ENCODE measurements around the gene TEX9.

Gene TEX9

DNA sequence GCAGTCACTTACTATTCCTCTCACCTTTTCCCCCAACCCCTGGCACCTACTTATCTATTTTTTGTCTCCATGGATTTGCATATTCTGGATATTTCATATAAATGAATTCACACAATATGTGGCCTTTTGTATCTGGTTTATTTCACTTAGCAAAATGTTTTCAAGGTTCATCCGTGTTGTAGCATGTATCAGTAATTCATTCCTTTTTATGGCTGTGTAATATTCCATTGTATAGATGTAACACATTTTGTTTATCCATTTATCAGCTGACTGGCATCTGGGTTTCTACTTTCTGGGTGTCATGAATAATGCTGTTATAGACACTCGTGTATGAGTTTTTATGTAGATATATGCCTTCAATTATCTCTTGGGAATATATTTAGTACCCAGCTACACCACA is 93.9 kb downstream of the TEX9 start:
- H3K18ac ChIP-seq (ENCODE audit: low read depth in 1 of 2, low read length in 2 of 2), result no peak overlapping the region
- H2AK5ac ChIP-seq (ENCODE audit: low read length, severe bottlenecking), result no peak overlapping the region
- no peak overlapping the region for H2BK12ac ChIP-seq (ENCODE audit: low read length in 2 of 2)
- no peak overlapping the region for H2BK15ac ChIP-seq (ENCODE audit: low read depth, poor library complexity, severe bottlenecking)
- no peak overlapping the region for H3K27ac ChIP-seq (ENCODE audit: low read length, poor library complexity, severe bottlenecking)
- no peak overlapping the region for H3K23ac ChIP-seq (ENCODE audit: low read length in 2 of 2)
- no peak overlapping the region for H3K4ac ChIP-seq (ENCODE audit: low read depth in 1 of 2, low read length in 2 of 2)
- WGBS, result no CpG with 5 or more reads among the region's 2 CpGs
- no peaks in the 10 kb centered on the region for H3K9me3 ChIP-seq (ENCODE audit: control insufficient read depth, low read length)
- H3K9ac ChIP-seq (ENCODE audit: low read length), result no peak overlapping the region
- peaks cover 0 to 4% of the 10 kb centered on the region in 2 experiments for H3K36me3 ChIP-seq (ENCODE audit: control insufficient read depth in 1 of 2, insufficient read depth in 2 of 2, low read depth in 1 of 2, low read length in 2 of 2)
- no peak overlapping the region for H2BK120ac ChIP-seq (ENCODE audit: low read depth, low read length)
- H3K4me2 ChIP-seq (ENCODE audit: low read length, poor library complexity, severe bottlenecking), result no peak overlapping the region
- no peaks in the 10 kb centered on the region for H3K27me3 ChIP-seq (ENCODE audit: control insufficient read depth in 1 of 2, insufficient read depth in 1 of 2, low read length in 2 of 2)
- H4K91ac ChIP-seq (ENCODE audit: low read length), result no peak overlapping the region
- H2BK5ac ChIP-seq (ENCODE audit: low read depth, low read length, poor library complexity, severe bottlenecking), result no peak overlapping the region
- H3K4me3 ChIP-seq (ENCODE audit: insufficient read depth in 1 of 2, low read depth in 1 of 2, low read length in 2 of 2), result no peak overlapping the region
- H4K8ac ChIP-seq (ENCODE audit: low read length), result no peak overlapping the region
- no peaks in the 10 kb centered on the region for H3K4me1 ChIP-seq (ENCODE audit: control insufficient read depth, insufficient read depth, low read depth, low read length)
- H3K14ac ChIP-seq (ENCODE audit: low read length in 2 of 2), result no peak overlapping the region
- no peak overlapping the region for H2AFZ ChIP-seq (ENCODE audit: low read depth, low read length)
- DNase-seq, result no peak
- H3K79me1 ChIP-seq (replicated peaks; ENCODE audit: low read length, poor library complexity, severe bottlenecking), result no peaks in the 10 kb centered on the region

DNA sequence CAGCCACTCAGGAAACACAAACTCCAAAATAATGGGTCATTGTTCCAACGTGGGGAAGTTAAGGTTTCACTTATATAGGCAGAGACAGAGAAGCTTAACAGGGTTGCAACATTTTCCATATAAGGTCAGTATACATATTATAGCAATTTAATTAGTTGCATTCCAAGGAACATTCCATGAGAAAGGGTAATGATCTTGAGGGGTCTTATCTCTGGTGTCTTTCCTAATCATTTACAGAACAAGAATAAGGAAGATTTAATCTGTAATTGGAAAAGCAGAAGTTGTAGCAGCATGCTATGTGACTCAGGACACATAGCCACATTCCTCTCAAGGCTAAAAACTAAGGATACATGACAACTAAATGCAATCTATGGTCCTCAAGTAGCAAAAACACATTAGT is 94.8 kb downstream of the TEX9 start:
- Histone ChIP-seq H3K79me1 (replicated peaks; ENCODE audit: low read length, poor library complexity, severe bottlenecking) (no peaks in the 10 kb centered on the region), H2AK5ac (ENCODE audit: low read length, severe bottlenecking) (no peak overlapping the region), H2BK120ac (ENCODE audit: low read depth, low read length) (no peak overlapping the region), H3K4me1 (ENCODE audit: control insufficient read depth, insufficient read depth, low read depth, low read length) (no peaks in the 10 kb centered on the region), H4K91ac (ENCODE audit: low read length) (no peak overlapping the region), H3K4me2 (ENCODE audit: low read length, poor library complexity, severe bottlenecking) (no peak overlapping the region), H3K27me3 (ENCODE audit: control insufficient read depth in 1 of 2, insufficient read depth in 1 of 2, low read length in 2 of 2) (no peaks in the 10 kb centered on the region), H3K23ac (ENCODE audit: low read length in 2 of 2) (no peak overlapping the region), H2BK15ac (ENCODE audit: low read depth, poor library complexity, severe bottlenecking) (no peak overlapping the region), H2BK12ac (ENCODE audit: low read length in 2 of 2) (no peak overlapping the region), H3K18ac (ENCODE audit: low read depth in 1 of 2, low read length in 2 of 2) (no peak overlapping the region), H2BK5ac (ENCODE audit: low read depth, low read length, poor library complexity, severe bottlenecking) (no peak overlapping the region), H3K4ac (ENCODE audit: low read depth in 1 of 2, low read length in 2 of 2) (no peak overlapping the region), H3K9ac (ENCODE audit: low read length) (no peak overlapping the region), H3K36me3 (ENCODE audit: control insufficient read depth in 1 of 2, insufficient read depth in 2 of 2, low read depth in 1 of 2, low read length in 2 of 2) (peaks cover 0 to 4% of the 10 kb centered on the region in 2 experiments), H3K14ac (ENCODE audit: low read length in 2 of 2) (no peak overlapping the region), H4K8ac (ENCODE audit: low read length) (no peak overlapping the region), H3K27ac (ENCODE audit: low read length, poor library complexity, severe bottlenecking) (no peak overlapping the region), H2AFZ (ENCODE audit: low read depth, low read length) (no peak overlapping the region), H3K4me3 (ENCODE audit: insufficient read depth in 1 of 2, low read depth in 1 of 2, low read length in 2 of 2) (no peak overlapping the region), H3K9me3 (ENCODE audit: control insufficient read depth, low read length) (no peaks in the 10 kb centered on the region)
- no CpG with 5 or more reads among the region's 1 CpG for WGBS
- DNase-seq, result peak; percentile 8

DNA sequence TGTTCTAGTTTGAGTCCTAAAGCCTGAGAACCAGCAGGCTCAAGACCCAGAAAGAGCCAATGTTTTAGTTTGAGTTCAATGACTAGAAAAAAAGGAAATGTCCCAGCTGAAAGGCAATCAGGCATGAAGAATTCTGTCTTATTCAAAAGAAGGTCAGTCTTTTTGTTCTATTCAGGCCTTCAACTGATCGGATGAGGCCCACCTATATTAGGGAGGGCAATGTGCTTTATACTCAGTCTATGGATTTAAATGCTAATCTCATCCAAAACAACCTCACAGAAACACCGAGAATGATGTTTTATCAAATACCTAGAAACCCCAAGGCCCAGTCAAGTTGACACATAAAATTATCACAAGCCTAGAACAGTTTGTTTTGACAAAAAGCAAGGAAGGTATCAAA is 95.7 kb downstream of the TEX9 start:
- H2AFZ ChIP-seq (ENCODE audit: low read depth, low read length), result no peak overlapping the region
- no peak overlapping the region for H3K9ac ChIP-seq (ENCODE audit: low read length)
- H3K79me1 ChIP-seq (replicated peaks; ENCODE audit: low read length, poor library complexity, severe bottlenecking), result no peaks in the 10 kb centered on the region
- no peak for DNase-seq
- no peak overlapping the region for H4K8ac ChIP-seq (ENCODE audit: low read length)
- WGBS, result 100% methylated on average over 2 of the region's 2 CpGs
- H2BK120ac ChIP-seq (ENCODE audit: low read depth, low read length), result no peak overlapping the region
- no peak overlapping the region for H3K23ac ChIP-seq (ENCODE audit: low read length in 2 of 2)
- no peak overlapping the region for H3K14ac ChIP-seq (ENCODE audit: low read length in 2 of 2)
- H3K9me3 ChIP-seq (ENCODE audit: control insufficient read depth, low read length), result no peaks in the 10 kb centered on the region
- H2AK5ac ChIP-seq (ENCODE audit: low read length, severe bottlenecking), result no peak overlapping the region
- H3K27ac ChIP-seq (ENCODE audit: low read length, poor library complexity, severe bottlenecking), result no peak overlapping the region
- no peak overlapping the region for H2BK5ac ChIP-seq (ENCODE audit: low read depth, low read length, poor library complexity, severe bottlenecking)
- H3K18ac ChIP-seq (ENCODE audit: low read depth in 1 of 2, low read length in 2 of 2), result no peak overlapping the region
- no peak overlapping the region for H3K4me3 ChIP-seq (ENCODE audit: insufficient read depth in 1 of 2, low read depth in 1 of 2, low read length in 2 of 2)
- no peak overlapping the region for H3K4ac ChIP-seq (ENCODE audit: low read depth in 1 of 2, low read length in 2 of 2)
- no peaks in the 10 kb centered on the region for H3K27me3 ChIP-seq (ENCODE audit: control insufficient read depth in 1 of 2, insufficient read depth in 1 of 2, low read length in 2 of 2)
- H3K36me3 ChIP-seq (ENCODE audit: control insufficient read depth in 1 of 2, insufficient read depth in 2 of 2, low read depth in 1 of 2, low read length in 2 of 2), result peaks cover 0 to 4% of the 10 kb centered on the region in 2 experiments
- H3K4me2 ChIP-seq (ENCODE audit: low read length, poor library complexity, severe bottlenecking), result no peak overlapping the region
- H2BK12ac ChIP-seq (ENCODE audit: low read length in 2 of 2), result no peak overlapping the region
- H4K91ac ChIP-seq (ENCODE audit: low read length), result no peak overlapping the region
- H3K4me1 ChIP-seq (ENCODE audit: control insufficient read depth, insufficient read depth, low read depth, low read length), result peaks cover 2% of the 10 kb centered on the region
- H2BK15ac ChIP-seq (ENCODE audit: low read depth, poor library complexity, severe bottlenecking), result no peak overlapping the region

DNA sequence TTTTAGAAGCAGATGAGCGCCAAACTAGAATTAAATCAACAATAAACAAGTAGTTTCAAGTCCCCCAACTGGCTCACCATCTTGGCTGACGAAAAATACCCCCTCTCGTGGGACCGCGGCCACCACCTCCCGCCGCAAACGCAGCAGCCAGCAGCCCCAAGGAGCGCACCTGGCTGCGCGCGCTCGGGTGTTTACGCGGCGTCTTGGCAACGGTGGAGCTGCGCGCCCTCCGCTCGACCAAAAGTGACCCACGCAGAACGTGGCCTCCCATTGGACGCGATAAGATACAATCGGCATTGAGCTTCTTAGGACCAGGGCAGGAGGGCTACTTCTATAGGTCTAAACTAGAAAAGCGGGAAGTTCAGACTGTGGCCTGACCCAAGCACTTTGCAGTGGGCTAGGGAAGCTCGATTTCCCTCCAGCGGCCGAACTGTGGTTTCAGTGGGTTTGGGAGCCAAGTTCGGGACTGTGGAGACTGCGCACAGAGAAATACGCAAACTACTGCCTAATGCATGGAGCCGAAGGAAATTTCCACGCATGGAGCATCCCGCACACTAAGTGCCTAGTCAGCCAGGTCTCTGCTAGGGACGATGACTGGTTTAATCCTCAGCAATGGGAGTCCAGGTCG is 99.8 kb downstream of the TEX9 start, which contains the start of gene MNS1:
Gene MNS1 (minus strand): TSS at position 245 of the 628 bp plus-strand sequence. CDS start 165 bp downstream, at position 80.
- DNase-seq, result peak; percentile 91
- WGBS, result 53% methylated on average over 38 of the region's 38 CpGs
- Histone ChIP-seq H4K8ac (ENCODE audit: low read length) (no peak within 1 kb of the TSS), H3K23ac (ENCODE audit: low read length in 2 of 2) (no peak within 1 kb of the TSS), H2BK120ac (ENCODE audit: low read depth, low read length) (no peak within 1 kb of the TSS), H3K14ac (ENCODE audit: low read length in 2 of 2) (no peak within 1 kb of the TSS), H2BK12ac (ENCODE audit: low read length in 2 of 2) (no peak within 1 kb of the TSS), H3K79me1 (replicated peaks; ENCODE audit: low read length, poor library complexity, severe bottlenecking) (no peaks in the 10 kb centered on the region), H3K4me2 (ENCODE audit: low read length, poor library complexity, severe bottlenecking) (peak within 1 kb of the TSS; percentile 47), H3K27me3 (ENCODE audit: control insufficient read depth in 1 of 2, insufficient read depth in 1 of 2, low read length in 2 of 2) (no peaks in the 10 kb centered on the region), H2BK15ac (ENCODE audit: low read depth, poor library complexity, severe bottlenecking) (no peak within 1 kb of the TSS), H3K36me3 (ENCODE audit: control insufficient read depth in 1 of 2, insufficient read depth in 2 of 2, low read depth in 1 of 2, low read length in 2 of 2) (no peaks in the 10 kb centered on the region), H4K91ac (ENCODE audit: low read length) (no peak within 1 kb of the TSS), H2AFZ (ENCODE audit: low read depth, low read length) (no peak within 1 kb of the TSS), H3K18ac (ENCODE audit: low read depth in 1 of 2, low read length in 2 of 2) (no peak within 1 kb of the TSS), H3K9ac (ENCODE audit: low read length) (peak within 1 kb of the TSS; percentile 95), H3K4ac (ENCODE audit: low read depth in 1 of 2, low read length in 2 of 2) (no peak within 1 kb of the TSS), H3K9me3 (ENCODE audit: control insufficient read depth, low read length) (no peaks in the 10 kb centered on the region), H2BK5ac (ENCODE audit: low read depth, low read length, poor library complexity, severe bottlenecking) (no peak within 1 kb of the TSS), H3K27ac (ENCODE audit: low read length, poor library complexity, severe bottlenecking) (no peak within 1 kb of the TSS), H2AK5ac (ENCODE audit: low read length, severe bottlenecking) (no peak within 1 kb of the TSS), H3K4me3 (ENCODE audit: insufficient read depth in 1 of 2, low read depth in 1 of 2, low read length in 2 of 2) (peak within 1 kb of the TSS; percentile 69 to 90), H3K4me1 (ENCODE audit: control insufficient read depth, insufficient read depth, low read depth, low read length) (peaks cover 5% of the 10 kb centered on the region)
